Activated CD4-positive, alpha-beta memory T cell treated with anti-CD3 and anti-CD28 coated beads, Interleukin-2, amount 10 ng/mL, durations not matched to agents 7 days and 5 days (primary cell): Measurements from ENCODE around the gene DST. TPM values are rescaled to one million over a fixed set of nuclear protein-coding genes. Genes with fewer than 3 reads are reported as not detected.

ENCODE experiments used
- CTCF ChIA-PET: fragments of 350-600 bp; sonication (Branson Sonifier 250); formaldehyde crosslinking; loops from one replicate; lab custom pipeline; 2021; ENCODE audit warnings: antibody characterized with exemption, inconsistent platforms; lab: Charles Lee
- POLR2A ChIA-PET: fragments of 350-600 bp; sonication (Branson Sonifier 250); formaldehyde crosslinking; loops from one replicate; lab custom pipeline; 2021; ENCODE audit warnings: antibody characterized with exemption; lab: Charles Lee
- DNase-seq: peaks from one replicate; pipeline ENCODE4 v3.0.0-alpha.2; 2020
- H3K27ac Mint-ChIP-seq: one replicate; pipeline ENCODE4 v1.8.0; 2021; ENCODE audit warnings: mild to moderate bottlenecking, mixed read lengths
- H3K27me3 Mint-ChIP-seq: one replicate; pipeline ENCODE4 v1.8.0; 2021; ENCODE audit warnings: mixed read lengths
- H3K36me3 Mint-ChIP-seq: one replicate; pipeline ENCODE4 v1.8.0; 2021; ENCODE audit warnings: low read depth, mixed read lengths
- H3K4me1 Mint-ChIP-seq: one replicate; pipeline ENCODE4 v1.8.0; 2021; ENCODE audit warnings: mixed read lengths
- H3K4me3 Mint-ChIP-seq: one replicate; pipeline ENCODE4 v1.8.0; 2021; ENCODE audit warnings: mild to moderate bottlenecking, mixed read lengths
- H3K9me3 Mint-ChIP-seq: one replicate; pipeline ENCODE4 v1.8.0; 2021; ENCODE audit warnings: mixed read lengths
- total RNA-seq, 2 experiments: library from RNA; stranded (reverse); gene quantifications; one replicate each; pipeline ENCODE4 v1.2.3, GENCODE V29; 2021

Gene DST
- total RNA-seq, 2 experiments from 2014 or later: 5.4 to 5.5 TPM

GRCh38 chr6:56450882-56451739 lies 191.6 kb downstream of the DST start:
- Mint-ChIP-seq H3K27ac (no peak overlapping the region), H3K27me3 (no peaks in the 10 kb centered on the region), H3K36me3 (no peaks in the 10 kb centered on the region), H3K4me3 (no peak overlapping the region), H3K4me1 (no peaks in the 10 kb centered on the region), H3K9me3 (no peaks in the 10 kb centered on the region)
- DNase-seq: no peak
- POLR2A ChIA-PET: no interaction called here
- CTCF ChIA-PET: no interaction called here

GRCh38 chr6:56450376-56450775 lies 192.3 kb downstream of the DST start:
- no peaks in the 10 kb centered on the region for H3K27me3 Mint-ChIP-seq
- ChIA-PET CTCF (no interaction called here), POLR2A (no interaction called here)
- no peak overlapping the region for H3K4me3 Mint-ChIP-seq
- no peak overlapping the region for H3K27ac Mint-ChIP-seq
- DNase-seq: no peak
- H3K36me3 Mint-ChIP-seq: no peaks in the 10 kb centered on the region
- H3K4me1 Mint-ChIP-seq: no peaks in the 10 kb centered on the region
- no peaks in the 10 kb centered on the region for H3K9me3 Mint-ChIP-seq

DNA sequence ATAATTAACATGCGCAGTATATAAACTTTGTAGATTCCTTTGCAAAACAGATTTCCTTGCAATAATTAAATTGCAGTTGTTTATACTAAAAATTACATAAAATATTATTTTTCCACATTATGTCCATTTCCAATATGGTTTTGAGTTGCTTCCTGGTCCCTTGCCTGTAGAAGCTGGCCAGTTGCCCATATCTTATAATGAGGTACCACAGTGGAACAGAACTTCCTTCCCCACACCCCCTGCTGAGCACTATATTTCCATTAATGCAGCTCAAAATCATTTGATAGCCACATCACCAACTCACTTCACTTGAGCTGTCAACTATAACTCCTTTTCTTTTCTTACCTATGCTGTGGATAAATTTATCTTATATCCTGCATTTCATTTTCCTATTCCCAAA lies 194.6 kb downstream of the DST start:
- no peak for DNase-seq
- H3K27ac Mint-ChIP-seq: no peak overlapping the region
- no peaks in the 10 kb centered on the region for H3K9me3 Mint-ChIP-seq
- no peak overlapping the region for H3K4me3 Mint-ChIP-seq
- ChIA-PET CTCF (no interaction called here), POLR2A (no interaction called here)
- H3K27me3 Mint-ChIP-seq: no peaks in the 10 kb centered on the region
- no peaks in the 10 kb centered on the region for H3K36me3 Mint-ChIP-seq
- H3K4me1 Mint-ChIP-seq: no peaks in the 10 kb centered on the region

DNA sequence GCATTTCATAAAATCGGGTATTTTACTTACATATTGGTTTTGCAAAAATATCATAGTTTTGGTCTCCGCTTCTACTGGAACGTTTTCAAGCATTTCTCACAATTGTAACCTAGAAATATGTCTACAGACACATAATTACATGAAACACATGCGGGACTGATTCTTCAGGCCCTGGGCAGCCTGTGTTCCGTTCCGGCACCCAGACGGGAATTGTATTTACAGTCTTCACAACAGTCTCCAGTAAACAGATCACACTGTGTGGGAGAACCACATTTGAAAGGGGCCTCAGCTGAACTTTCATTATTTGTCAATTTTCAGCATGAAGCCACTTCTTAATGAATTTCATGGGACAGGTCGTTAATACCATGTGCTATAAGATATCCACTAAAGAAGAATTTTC lies 196.9 kb downstream of the DST start:
- no peaks in the 10 kb centered on the region for H3K36me3 Mint-ChIP-seq
- no peak overlapping the region for H3K4me3 Mint-ChIP-seq
- CTCF ChIA-PET: no interaction called here
- DNase-seq: no peak
- no peaks in the 10 kb centered on the region for H3K9me3 Mint-ChIP-seq
- POLR2A ChIA-PET: no interaction called here
- no peaks in the 10 kb centered on the region for H3K4me1 Mint-ChIP-seq
- no peak overlapping the region for H3K27ac Mint-ChIP-seq
- H3K27me3 Mint-ChIP-seq: no peaks in the 10 kb centered on the region

- no peak for DNase-seq
- Mint-ChIP-seq H3K27me3 (no peaks in the 10 kb centered on the region), H3K4me1 (no peaks in the 10 kb centered on the region), H3K27ac (no peak overlapping the region), H3K36me3 (no peaks in the 10 kb centered on the region), H3K4me3 (no peak overlapping the region), H3K9me3 (no peaks in the 10 kb centered on the region)
- CTCF ChIA-PET: no interaction called here
- POLR2A ChIA-PET: no interaction called here
Observed at GRCh38 chr6:56444855-56445254, 197.8 kb downstream of the DST start.

DNA sequence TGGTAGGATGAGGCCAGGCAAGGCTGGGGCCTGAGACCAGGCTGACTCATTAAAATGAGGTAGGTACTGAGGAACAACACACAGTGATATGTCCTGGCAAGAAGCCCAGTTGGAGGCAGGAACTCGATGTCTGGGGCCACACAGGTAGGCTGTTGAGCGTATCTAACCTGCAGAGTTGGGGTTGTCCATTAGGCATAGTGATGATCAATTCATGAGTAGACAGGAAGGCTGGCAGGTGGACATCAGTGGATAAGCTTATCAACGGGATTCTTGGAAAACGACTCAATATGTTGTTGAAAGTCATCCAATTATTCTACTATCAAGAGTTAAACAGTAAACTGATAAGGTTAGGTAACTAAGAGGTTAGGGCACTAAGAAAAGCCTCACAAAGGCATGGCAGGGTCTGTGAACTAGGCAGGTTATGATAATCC lies 202.1 kb downstream of the DST start:
- no peaks in the 10 kb centered on the region for H3K9me3 Mint-ChIP-seq
- DNase-seq: no peak
- H3K27me3 Mint-ChIP-seq: no peaks in the 10 kb centered on the region
- no peaks in the 10 kb centered on the region for H3K4me1 Mint-ChIP-seq
- H3K27ac Mint-ChIP-seq: no peak overlapping the region
- no peak overlapping the region for H3K4me3 Mint-ChIP-seq
- POLR2A ChIA-PET: no interaction called here
- CTCF ChIA-PET: no interaction called here
- no peaks in the 10 kb centered on the region for H3K36me3 Mint-ChIP-seq

DNA sequence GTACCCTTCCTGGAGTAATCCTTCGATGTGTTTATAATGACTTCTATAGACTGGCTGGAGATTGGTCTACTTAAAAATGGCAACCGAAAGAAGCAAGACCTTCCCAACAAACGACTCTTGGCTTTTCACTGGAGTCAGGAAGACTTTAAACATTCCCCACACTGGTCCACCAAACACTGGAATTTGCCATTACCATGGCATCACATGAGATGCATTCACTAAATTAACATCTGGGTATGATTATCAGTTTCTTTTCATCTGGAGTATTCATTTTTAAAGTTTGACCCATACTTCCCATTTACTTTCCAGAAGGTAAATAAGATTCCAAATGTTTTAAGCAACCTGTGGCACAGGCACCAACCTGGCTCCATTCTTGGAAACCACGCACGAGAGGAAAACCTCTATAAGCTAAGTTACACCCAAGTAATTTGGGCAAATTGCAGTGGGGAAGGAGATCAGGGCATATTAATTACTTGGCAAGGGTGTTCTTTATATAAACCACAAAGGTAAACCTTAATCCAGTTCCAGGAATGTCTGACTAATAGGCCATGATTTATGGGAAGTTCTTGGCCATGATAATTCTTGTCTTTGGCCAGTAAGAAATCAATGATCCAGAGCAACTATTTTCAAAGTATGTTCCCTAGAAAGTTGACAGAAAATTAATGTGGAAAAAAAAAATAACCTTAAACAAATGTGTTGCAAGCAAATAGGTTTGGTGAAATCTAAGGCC lies 205.4 kb downstream of the DST start:
- ChIA-PET CTCF (no interaction called here), POLR2A (no interaction called here)
- H3K27me3 Mint-ChIP-seq: no peaks in the 10 kb centered on the region
- H3K27ac Mint-ChIP-seq: no peak overlapping the region
- peaks cover 5% of the 10 kb centered on the region for H3K9me3 Mint-ChIP-seq
- H3K4me3 Mint-ChIP-seq: no peak overlapping the region
- H3K36me3 Mint-ChIP-seq: no peaks in the 10 kb centered on the region
- no peaks in the 10 kb centered on the region for H3K4me1 Mint-ChIP-seq
- no peak for DNase-seq

DNA sequence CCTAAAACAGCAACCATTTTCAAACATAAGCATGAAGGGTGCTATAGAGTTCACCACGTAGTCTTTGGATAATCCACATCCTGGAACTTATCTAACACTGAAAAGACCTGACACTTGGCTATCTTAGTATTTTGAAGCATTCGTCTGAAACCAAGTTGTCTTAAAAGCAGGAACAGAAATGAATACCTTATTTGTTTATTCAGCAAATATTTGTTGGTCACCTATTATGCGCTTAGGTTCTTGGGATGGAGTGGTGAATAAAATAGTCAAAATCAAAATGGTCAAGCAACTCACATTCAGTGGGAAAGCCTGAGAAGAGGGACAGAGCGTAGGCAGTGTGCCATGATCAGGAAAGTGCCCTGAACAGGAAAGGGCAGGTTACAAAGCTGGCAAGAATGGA lies 206.9 kb downstream of the DST start:
- no peaks in the 10 kb centered on the region for H3K4me1 Mint-ChIP-seq
- CTCF ChIA-PET: no interaction called here

DNA sequence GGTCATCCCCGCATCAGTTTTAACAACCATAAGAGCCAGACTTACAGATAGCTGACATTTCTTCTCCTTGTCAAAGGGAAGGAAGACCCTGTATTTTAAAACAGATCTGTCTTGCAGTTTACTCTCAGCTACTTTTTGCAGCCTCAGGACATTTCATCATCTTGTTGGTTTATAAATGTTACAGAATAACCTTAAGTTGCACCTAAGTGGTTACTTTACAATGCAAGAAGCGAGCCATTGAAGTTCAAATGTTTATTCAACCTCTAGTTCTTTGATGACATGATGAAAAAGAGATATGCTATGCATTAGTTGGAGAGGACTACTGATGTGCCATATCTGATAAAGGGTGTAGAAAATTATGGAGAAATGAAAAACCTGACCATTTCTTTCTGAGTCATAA lies 207.4 kb downstream of the DST start:
- Mint-ChIP-seq H3K27me3 (no peaks in the 10 kb centered on the region), H3K4me1 (no peaks in the 10 kb centered on the region)
- POLR2A ChIA-PET: no interaction called here

More for the DNA sequence above, 206.9 kb downstream of the DST start:
- peaks cover 10% of the 10 kb centered on the region for H3K9me3 Mint-ChIP-seq
- H3K27ac Mint-ChIP-seq: no peak overlapping the region
- H3K36me3 Mint-ChIP-seq: no peaks in the 10 kb centered on the region
- H3K4me3 Mint-ChIP-seq: no peak overlapping the region
- no peak for DNase-seq
- no peaks in the 10 kb centered on the region for H3K27me3 Mint-ChIP-seq
- POLR2A ChIA-PET: no interaction called here

DNA sequence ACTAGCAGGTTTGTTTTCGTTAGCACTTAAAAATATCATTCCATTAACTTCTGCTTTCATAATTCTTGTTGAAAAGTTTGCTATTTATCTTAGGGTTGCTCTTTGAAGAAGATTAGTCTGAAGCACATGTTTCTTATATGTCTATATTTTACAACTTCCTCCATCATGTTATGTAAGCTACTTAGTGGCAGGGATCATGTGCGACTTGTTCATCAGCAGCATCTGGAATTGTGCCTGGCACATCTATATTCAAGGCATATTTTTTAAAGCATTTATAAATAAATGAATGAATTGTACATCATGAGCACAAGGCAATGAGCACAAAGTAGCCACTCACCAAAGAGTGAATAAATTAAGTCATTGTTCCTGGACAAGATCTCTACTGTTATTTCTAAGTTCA lies 208.1 kb downstream of the DST start:
- Mint-ChIP-seq H3K27ac (no peak overlapping the region), H3K36me3 (no peaks in the 10 kb centered on the region), H3K4me3 (no peak overlapping the region), H3K9me3 (peaks cover 10% of the 10 kb centered on the region), H3K27me3 (no peaks in the 10 kb centered on the region), H3K4me1 (no peaks in the 10 kb centered on the region)
- DNase-seq: no peak
- POLR2A ChIA-PET: no interaction called here
- CTCF ChIA-PET: no interaction called here

More for the DNA sequence above, 207.4 kb downstream of the DST start:
- Mint-ChIP-seq H3K36me3 (no peaks in the 10 kb centered on the region), H3K27ac (no peak overlapping the region), H3K4me3 (no peak overlapping the region), H3K9me3 (peaks cover 10% of the 10 kb centered on the region)
- CTCF ChIA-PET: no interaction called here
- no peak for DNase-seq

GRCh38 chr6:56433119-56433518 lies 209.6 kb downstream of the DST start:
- DNase-seq: no peak
- no peaks in the 10 kb centered on the region for H3K27me3 Mint-ChIP-seq
- ChIA-PET CTCF (no interaction called here), POLR2A (no interaction called here)
- H3K36me3 Mint-ChIP-seq: no peaks in the 10 kb centered on the region
- H3K9me3 Mint-ChIP-seq: peaks cover 10% of the 10 kb centered on the region
- no peak overlapping the region for H3K4me3 Mint-ChIP-seq
- no peaks in the 10 kb centered on the region for H3K4me1 Mint-ChIP-seq
- H3K27ac Mint-ChIP-seq: no peak overlapping the region

DNA sequence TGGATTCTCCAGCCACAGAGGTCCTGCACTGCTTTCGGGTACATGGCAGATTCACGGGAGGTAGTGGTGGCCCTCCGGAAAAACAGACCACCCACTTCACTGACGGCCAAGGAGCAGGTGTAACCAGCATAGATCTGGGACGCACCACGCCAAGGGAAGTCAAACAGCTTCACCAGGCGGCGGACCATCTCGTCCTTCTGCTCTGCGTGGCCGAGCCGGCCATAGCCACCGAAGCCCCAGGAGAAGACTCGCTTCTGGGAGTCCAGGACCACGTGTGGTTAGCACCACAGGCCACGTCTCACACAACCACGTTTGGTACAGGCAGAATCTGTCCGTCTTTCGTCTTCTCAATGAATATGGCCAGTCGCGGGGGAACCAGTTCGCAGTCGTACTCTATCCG lies 210.5 kb downstream of the DST start:
- Mint-ChIP-seq H3K4me3 (no peak overlapping the region), H3K4me1 (no peaks in the 10 kb centered on the region), H3K27me3 (no peaks in the 10 kb centered on the region), H3K9me3 (peaks cover 10% of the 10 kb centered on the region), H3K36me3 (no peaks in the 10 kb centered on the region), H3K27ac (no peak overlapping the region)
- DNase-seq: no peak
- POLR2A ChIA-PET: no interaction called here
- CTCF ChIA-PET: no interaction called here

DNA sequence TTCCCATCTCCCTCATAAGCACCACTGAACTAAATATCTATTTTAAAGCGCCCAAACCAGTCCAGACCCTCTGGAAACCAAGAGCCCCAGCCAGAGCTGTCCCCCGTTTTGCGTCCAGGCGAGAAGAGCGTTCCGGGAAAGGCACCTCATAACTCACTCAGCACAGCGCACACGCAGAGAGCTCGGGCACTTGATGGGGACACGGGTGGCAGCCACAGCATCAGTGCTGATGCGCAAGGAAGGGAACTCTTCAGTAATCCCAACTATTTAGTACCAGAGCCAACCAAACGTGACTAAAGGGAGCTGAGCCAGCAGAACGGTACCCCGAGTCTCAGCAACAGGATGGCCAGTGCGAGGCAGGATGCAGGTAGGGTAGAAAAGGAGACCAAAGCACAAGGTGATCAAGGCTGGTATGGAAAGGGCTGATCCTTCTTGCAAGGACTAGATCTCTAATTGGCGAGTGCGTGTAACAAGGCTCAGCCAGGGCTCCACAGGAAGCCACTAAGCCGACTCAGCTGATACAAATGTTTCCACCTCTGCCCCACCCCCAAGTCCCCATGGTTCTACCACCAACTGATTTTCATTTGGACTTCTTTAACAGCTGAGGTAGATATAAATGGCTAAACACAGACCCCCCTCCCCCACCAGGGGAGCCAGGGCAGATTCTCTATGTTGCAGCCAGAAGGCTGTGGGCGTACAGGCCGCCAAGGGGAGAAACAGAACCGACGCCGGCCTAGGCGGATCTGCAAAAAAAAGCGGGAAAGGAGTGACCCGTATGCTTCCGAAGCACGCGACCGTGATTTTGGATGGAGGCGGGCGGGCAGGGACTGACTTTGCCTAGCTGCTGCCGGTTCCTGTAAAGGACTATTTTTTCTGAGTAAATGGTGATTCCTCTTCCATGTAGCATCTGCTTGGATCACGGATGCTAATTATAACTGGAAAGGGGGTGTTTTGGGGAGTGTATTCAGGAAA lies 211.8 kb downstream of the DST start:
- H3K36me3 Mint-ChIP-seq: no peaks in the 10 kb centered on the region
- no peaks in the 10 kb centered on the region for H3K4me1 Mint-ChIP-seq
- H3K4me3 Mint-ChIP-seq: no peak overlapping the region
- ChIA-PET POLR2A (no interaction called here), CTCF (no interaction called here)
- H3K9me3 Mint-ChIP-seq: peaks cover 10% of the 10 kb centered on the region
- no peaks in the 10 kb centered on the region for H3K27me3 Mint-ChIP-seq
- H3K27ac Mint-ChIP-seq: no peak overlapping the region
- no peak for DNase-seq
